NCI-H1048 (cell line): ENCODE data around the gene TBC1D2B.
A peak's percentile ranks its signal among the peaks of the same experiment; 100 is the strongest.

Source experiments
- DNase-seq: peaks from one replicate; lab custom pipeline; 2025; lab: John Stamatoyannopoulos, UW

Gene TBC1D2B

DNA sequence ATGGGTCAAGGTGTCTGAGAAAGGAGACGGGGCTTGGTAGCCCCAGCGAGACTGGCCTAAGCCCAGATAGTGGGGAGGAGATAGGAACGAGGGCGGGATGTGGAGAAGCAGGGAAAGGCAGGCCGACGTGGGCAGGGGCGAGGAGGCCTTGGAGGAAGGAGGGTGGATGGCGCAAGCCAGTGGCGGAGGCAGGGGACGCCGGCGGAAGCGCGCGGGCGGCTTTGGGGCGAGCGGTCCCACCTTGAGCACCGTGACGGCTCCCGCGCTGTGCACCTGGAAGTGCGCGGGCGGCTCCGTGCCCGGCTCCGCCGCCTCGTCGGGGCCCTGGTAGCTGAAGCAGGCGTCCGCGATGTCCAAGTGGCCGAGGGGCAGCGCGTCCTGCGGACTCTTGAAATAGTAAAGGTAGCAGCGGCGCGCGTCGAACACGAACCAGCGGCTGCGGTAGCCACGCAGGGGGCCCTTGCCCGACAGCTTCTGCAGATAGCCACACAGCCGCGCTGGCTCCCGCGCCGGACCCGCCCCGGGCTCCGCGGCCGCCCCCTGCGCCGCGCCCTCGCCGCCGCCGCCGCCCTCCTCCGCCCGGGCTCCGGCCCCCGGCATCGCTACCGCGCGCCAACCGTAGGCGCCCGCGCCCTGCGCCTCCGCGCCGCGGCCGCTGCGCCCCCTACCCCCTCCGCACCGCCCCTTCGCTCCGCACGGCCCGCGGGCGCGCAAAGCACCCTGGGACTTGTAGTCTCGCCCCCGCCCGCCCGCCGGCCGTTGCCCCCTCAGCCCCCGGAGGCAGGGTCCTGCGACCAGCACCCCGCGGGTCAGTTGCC lies at the start of gene TBC1D2B:
Gene TBC1D2B (minus strand): TSS at position 659 of the 818 bp plus-strand sequence. CDS start 59 bp downstream, at position 600.
- DNase-seq: peak; percentile 24

DNA sequence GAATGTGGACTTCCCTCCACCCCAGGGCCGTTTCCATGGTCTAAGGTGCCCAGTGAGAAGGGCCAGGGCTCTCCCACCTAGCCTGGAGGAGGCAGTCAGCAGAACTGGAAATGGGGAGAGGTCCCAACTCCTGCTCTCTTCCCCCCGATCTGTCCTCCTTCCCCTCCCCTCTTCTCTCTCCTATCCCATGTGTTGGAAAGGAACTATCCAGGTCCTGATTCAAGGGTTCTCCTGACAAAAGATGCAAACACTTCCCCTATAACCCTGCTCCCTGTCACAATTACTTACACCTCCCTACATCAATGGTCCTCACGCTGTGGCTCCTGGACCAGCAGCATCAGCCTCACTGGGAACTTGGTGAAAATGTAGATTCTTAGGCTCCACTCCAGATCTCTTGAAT lies 47.8 kb upstream of the TBC1D2B start:
- no peak for DNase-seq

DNA sequence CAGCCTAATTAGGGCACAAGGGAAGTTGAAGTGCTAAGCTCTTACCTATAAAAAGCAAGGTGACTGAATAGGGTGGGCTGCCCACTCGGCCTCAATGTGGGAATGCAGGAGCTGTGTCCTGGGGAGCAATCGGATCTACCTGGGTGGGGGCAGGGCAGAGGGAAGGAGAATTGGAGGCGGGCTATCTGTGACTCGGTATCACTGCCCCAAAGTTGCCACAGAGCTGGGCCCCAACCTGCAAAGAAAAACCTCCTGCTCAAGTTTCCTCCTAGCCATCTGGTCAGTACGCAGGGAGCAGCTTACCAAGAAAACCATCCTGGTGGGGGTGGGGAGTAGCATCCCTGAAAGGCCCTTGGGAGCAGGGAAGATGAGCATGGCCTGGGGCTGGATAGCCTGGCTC lies 43.0 kb upstream of the TBC1D2B start:
- no peak for DNase-seq

DNA sequence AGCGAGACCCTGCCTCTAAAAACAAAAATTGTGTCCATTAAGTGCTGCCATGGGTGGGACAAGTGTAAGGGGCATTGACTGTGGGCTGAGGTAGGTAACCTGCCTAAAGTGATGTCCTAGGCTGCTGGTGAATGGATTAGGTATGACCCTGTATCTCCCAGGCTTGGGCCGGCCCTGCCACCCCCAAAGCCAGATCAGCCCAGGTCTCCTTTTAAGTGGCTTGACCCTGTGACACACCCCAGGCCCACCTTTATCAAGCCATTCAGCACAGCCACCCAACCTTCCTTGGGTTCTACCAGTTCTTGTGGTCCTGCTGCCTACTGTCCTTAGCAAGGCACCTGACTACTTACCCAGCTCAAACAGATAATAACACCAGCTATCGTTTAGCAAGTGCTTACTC lies 35.0 kb upstream of the TBC1D2B start:
- DNase-seq: no peak

DNA sequence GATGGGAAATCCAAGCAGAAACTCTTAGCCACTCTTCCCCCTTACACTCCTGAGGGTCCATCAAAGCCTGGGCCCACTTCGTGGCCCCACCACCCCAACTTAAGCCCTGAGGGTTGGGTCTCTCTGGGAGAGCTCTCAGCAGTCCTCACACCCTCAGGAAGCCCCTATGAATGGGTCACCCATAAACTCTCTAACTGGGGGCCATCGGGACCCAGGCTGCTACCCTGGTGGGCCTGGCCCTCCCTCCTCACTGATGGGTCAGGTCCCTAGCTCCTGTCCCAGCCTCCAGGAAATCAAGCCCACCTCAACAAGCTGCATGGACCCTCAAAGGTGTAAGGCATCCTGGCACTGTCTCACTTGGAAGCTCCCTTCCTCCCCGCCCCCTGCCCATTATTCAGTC lies 34.3 kb upstream of the TBC1D2B start:
- DNase-seq: no peak

DNA sequence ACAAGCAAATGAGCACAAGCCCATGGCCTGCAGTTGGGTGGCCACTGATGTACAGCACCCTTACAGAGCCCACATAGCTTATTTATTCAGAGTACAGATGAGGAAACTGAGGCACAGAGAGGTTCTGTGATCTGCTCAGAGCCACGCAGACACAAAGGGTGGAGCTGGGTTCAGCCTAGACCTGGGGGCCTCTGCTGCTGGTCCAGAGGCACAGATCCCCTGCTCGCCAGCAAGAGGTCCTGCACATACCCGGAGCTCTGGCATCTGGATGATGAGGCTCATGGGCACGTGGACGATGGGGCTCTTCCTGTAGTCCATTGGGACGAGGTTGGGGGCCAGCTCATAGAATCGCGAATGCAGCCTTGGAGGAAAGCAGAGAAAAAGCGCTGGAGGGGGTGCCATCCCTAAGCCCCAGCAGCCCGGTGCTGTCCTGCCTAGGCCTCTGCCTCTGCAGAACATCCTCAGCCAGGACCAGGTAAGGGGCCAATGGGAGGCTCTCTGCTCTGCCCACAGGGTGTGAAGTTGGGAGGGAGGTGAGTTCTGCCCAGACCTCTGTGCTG lies 33.5 kb upstream of the TBC1D2B start:
- DNase-seq: no peak

DNA sequence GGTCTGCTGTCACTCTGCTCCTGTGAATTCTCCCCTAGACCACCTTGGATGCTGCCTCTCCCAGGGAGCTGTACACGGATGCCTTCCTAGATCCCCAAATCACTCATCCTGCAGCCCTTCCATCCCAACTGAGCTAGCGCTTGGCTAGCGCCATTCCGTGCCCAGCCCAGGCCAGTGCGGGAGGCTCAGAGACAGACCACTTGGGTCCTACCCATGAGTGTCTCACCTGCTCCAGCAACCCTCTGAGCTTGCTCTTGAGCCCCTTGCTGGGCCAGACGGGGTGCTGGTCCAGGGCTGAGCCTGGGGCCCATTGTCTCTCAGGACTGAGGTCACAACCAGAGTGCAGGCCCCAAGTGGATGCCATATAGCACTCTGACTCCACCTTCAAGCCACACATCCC lies 32.6 kb upstream of the TBC1D2B start:
- DNase-seq: no peak

DNA sequence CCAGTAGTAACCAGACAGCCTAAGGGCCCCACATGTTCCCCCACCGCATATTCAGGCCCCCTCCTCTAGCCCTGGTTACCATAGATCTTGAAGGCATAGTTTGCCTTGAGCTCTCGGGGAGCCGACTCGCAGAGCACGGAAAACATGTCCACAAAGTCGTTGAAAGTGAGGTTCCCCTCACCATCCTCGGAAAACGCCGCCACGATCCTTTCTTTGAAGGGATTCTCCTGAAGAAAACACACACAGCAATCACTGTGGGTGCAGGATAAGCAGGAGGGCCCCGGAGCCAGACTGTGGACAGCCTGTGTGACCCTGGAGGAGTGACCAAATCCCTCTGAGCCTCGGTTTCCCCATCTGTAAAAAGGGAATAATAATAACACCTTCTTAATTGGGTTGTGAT lies 31.6 kb upstream of the TBC1D2B start:
- DNase-seq: no peak

DNA sequence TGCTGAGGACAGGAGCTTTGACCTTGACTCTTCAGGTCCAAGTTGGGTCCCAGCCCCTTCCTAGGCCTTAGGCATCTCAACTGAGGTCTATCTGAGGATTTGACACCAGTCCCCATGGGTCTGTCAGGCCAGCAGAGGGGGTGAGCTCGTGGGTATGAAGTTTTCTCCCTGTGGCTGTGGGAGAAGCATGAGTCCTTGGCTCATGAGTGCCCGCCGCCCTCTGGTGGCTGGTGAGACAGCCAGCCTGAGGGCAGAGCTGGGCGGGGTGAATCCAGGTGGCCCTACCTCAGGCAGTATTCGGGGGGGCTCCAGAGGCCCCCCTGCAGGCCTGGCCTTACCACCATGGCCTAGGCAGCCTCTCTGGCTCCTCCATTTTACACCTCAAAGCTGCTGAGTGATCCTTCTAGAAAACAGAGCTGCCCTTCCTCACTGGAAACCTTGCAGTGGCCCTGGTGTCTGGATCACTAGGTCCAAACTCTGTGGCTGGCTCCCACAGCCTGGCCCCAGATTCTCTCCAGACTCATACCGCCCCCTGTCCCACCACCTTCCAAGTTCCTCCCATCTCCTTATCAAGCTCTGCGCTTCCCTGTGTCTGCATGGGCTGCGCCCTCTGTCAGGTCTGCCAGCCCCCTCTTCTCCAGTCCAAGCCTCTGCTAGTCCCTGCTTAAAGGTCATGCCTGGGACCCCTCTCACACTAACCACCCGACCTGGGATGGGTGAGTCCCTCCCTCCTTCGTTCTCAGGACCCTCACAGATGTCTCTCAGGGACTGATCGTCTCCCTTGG lies 31.0 kb upstream of the TBC1D2B start:
- DNase-seq: no peak

DNA sequence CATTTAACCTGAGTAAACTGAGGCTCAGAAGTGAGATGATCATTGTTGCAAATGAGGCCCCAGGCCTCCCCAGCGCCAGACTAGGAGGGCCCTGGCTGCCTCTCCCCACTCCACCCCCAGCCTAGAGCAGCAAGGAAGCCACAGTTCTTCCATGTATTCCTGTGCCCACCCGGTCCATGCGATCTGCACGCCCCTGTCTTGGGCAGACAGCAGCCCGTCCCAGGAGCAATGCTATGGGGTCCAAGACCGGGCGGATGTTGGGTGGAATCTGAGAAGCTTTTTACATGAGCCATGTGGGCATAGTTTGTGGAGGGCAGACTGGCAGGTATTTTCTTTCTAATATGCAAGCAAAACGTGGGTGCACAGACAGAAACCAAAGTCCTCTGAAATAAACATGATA lies 30.0 kb upstream of the TBC1D2B start:
- no peak for DNase-seq

DNA sequence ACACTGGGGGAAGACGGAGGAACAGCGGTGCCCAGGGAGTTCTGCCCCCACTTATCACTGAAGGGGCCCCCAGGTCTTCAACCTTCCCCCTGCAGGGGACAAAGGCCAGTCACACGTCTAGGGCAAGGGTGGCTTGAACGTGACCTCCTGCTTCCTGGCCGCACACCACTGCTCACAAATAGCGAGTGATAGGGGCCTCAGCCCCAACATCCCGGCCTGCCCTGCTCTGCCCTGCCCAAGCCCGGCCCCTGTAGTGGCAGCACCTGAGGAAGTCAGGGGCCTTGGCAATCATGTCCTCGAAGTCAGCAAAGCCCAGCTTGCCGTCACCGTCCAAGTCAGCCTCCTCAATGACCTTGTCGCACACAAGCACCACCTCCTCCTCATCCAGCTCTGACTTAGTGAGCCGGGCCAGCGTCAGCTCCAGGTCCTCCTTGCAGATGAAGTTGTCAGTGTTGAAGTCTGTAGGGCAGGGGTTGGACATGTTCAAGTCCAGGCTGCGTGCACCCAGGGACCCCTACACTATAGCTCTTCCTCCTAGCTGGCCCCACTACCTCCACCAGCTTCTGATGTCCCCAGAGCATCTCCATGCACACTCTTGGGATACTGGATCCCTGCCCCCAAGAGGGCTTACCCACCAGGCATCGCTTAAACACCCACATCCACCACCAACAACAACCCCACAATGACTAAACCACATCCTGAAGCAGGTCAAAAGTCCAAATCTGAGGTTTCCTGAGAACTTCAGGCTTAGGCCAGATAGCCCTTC lies 28.1 kb upstream of the TBC1D2B start:
- DNase-seq: no peak

DNA sequence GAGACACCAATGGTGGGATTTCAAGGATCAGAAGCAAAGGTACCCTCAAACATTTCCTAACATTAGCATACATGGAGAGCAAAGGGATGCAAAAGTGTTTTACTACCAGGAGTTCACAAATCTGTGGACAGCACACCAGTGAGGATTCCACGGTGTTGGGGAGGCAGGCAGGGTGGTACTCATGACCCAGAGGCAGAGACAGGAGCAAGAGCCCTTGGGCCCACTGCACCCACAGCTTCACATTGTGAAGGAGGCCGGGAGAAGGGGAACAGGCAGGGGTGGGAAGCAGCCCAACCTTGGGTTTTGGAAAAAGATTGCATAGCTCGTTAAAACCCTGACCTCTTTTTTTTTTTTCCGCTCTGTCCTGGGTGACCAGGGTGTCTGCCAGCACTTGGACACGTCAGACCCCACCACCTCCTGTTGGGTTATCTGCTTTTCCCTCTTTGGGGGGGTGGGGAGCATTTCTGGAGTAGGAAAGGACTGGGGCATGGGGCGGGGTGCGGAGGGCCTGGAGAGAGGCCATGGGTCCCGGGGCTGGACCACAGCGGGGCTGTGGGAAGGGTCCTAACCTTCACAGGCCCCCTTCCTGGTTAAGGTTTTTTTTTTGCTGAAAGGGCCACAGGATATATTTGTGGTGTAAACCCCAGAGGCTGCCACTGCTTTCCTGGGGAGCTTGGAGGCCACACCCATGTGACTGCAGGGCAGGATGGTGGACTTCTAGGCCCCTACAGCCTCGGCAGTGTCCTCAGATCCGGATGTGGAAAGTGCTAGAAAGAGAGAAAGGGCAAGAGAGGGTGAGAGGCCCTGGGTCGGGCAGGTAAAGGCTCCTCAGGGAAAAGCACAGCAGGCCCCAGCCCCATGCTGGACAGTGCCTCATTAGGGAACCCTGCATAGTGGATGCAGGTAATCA lies 27.3 kb upstream of the TBC1D2B start:
- DNase-seq: no peak

DNA sequence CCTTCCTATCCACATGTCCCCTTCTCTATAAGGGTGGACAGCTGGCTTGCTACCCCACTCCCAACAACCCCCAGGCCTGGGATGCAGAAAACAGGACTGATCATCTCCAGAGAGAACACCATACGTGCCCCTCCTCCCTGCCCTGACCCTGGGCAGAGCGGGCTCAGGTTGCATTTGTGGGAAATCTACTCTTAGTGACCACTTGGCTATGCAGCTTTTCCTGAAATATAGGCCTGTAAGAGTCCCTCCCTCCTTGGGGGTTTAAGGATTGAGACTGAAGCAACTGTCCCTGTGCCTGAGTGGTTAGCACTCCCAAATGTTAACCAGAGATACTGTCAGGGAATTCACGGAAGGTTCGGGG lies 26.6 kb upstream of the TBC1D2B start:
- DNase-seq: no peak

DNA sequence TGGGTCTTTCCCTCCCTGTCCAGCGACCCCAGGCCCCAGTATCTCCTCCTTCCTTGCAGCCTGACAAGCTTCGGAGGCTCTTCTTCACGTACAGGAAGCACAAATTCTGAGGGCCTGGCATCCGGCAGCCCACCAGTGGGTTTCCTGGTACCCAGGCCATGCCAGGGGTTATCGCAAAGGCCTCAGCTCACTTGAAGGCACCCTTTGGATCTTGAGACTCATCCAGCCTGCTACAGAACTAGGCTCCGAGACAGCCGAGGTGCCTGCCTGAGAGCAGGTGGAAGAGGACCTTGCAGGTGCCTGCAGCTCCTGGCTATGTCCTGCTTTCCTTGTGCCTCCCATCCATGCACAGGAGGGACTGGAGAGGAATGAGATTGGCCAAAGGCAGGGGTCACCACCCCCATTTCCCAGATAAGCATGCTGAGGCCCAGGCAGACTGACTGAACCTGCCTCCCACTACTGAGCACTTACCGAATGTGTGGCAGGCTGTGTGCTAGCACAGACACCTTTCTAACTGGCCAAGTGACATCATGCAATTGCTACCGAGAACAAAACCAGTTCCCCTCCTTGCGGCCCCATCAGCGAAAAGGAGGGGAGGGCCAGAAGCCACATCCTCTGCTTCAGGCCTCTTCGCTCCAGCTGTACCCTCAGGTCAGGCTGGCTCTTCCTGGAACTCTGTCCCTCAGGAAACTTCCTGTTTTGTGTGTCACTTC lies 26.1 kb upstream of the TBC1D2B start:
- no peak for DNase-seq

DNA sequence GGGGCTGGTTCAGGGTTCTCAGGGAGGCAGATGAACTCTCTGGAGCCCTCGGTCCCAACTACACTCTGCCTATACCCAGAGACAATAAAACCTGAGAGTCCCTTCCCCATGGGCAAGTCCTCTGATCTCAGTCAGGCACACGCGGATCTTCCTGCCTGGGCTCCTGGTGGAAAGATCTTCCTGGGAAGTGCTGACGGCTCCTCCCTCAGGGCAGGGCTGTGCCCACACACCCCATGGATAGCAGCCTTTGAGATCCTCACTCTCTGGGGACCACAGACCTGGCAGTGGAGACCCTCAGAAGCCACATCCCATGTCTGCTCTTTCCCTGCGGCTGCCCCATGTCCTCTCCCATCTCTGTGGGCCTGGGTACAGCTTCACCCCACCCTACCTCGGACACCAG lies 25.2 kb upstream of the TBC1D2B start:
- no peak for DNase-seq

DNA sequence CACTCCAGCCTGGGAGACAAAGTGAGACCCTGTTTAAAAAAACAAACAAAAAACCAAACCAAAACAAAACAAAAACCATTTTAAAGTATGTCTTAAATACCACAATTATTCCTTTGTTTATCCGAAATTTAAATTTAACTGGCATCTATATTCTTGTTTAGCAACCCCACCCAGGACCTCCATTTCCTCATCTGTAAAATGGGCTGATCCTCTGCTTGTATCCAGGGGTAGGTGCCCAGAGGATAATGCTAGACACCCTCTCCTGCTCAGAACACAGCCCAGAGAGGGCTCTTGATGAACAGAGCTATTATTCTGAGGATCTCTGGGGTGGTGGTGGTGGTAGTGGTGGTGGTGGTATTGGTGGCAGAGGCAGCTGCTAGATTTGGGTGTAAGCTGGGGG lies 24.7 kb upstream of the TBC1D2B start:
- no peak for DNase-seq

DNA sequence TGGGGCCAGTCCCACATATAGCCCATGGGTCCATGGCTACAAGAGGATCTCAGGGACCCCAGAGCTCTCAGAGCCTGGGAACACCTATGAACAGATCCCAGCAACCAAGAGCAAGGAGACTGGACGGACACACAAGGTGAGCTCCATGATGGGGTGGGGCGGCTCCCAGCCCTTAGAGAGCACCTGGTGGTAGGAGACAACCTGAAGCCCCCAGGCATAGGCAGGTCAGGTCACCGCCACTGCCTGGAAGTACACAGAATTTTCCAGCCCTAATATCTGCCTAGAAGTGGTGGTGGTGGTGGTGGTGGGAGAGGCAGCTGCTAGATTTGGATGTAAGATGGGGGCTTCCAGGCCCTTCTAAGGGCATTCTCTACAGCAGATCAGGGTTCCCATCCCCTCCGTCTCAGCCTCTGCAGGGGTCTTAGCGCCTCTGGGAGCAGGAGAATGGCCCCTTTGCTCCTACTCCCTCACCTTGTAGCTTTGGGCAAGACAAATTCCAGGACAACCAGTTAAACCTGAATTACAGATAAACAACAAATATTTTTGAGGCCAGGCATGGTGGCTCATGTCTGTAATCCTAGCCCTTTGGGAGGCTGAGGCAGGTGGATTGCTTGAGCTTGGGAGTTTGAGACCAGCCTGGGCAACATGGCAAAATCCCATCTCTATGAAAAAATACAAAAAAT lies 24.1 kb upstream of the TBC1D2B start:
- DNase-seq: no peak

DNA sequence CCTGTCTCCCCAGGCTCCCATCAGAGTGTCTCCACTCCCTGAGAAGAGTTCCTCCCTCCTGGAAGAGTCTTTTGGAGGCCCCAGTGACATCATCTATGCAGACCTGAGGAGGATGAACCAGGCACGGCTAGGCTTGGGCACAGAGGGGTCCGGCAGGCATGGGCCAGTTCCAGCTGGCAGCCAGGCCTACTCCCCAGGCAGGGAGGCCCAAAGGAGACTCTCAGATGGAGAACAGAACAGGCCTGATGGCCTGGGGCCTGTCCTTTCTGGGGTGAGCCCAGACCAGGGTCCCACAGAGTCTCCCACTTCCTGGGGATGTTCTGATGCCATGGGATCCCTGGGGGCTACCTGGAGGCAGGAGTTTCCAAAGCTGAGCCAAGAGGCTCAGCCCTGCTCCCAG lies 23.4 kb upstream of the TBC1D2B start:
- no peak for DNase-seq

DNA sequence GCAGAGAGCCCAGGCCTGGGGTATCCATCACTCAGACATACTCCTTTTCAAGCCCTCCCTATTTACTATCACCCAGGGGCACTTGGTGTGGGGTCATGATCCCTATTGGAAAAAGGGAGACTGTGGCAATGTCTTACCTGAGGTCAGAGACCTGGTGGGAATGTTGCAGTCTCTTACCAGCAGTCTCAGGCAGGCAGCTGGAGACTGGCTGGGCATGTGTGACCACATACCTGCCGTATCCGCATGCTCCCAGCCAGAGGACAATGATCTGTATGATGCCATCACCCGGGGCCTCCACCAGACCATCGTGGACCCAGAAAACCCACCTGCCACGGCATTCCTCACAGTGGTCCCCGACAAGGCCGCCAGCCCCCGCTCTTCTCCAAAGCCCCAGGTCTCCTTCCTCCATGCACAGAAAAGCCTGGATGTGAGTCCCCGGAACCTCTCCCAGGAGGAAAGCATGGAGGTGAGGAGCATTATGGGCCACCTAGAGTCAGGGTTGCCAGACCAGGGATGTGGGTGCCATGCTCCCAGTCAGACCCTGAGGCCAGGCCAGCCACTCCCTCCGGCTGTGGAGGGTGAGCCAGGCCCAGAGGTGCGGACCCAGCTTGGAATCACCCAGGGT lies 20.7 kb upstream of the TBC1D2B start:
- DNase-seq: no peak

DNA sequence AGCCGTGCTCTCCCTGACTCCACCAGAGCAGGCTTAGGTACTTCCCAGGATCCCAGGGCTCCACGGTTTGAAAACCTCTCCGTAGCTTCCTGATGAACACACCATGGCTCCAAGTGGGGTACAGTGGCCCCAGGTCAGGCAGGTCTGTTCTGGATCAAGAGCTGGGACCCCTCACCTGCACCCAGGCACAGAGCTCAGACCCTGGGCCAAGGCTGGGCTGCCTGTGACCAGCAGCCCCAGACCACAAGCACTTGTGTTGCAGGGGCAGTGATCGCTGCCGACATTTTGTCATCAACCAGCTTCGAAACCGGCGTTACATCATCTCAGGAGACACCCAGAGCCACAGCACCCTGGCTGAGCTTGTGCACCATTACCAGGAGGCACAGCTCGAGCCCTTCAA lies 20.2 kb upstream of the TBC1D2B start:
- DNase-seq: no peak
